ENCODE results near the gene BCL2.

BCL2 gene

GRCh38 chr18:63220903-63221302 lies 98.7 kb downstream of the BCL2 start:
- no peak for TF ChIP-seq CTCF (IDR thresholded peaks at IDR 0.05; ENCODE audit: low read depth, low read length, missing control alignments)
- no peak overlapping the region for H3K4me3 ChIP-seq (ENCODE audit: low read depth, low read length)
- no peak for DNase-seq (ENCODE audit: low read depth)

DNA sequence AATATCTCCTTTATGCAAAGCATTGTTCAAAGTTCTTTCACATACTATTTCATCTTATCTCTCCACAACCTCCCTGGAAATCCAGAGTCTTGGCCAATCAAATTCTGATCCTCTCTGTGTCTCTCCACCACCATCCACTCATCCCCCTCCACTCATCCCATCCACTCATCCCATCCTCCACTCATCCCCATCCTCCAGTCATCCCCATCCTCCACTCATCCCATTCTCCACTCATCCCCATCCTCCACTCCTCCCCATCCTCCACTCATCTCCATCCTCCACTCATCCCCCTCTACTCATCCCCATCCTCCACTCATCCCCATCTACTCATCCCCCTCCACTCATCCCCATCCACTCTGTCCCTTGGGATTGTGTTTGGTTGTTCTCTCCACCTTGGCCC lies 101.1 kb downstream of the BCL2 start:
- no peak for DNase-seq (ENCODE audit: low read depth)
- H3K4me3 ChIP-seq (ENCODE audit: low read depth, low read length), result no peak overlapping the region
- no peak for TF ChIP-seq CTCF (IDR thresholded peaks at IDR 0.05; ENCODE audit: low read depth, low read length, missing control alignments)

DNA sequence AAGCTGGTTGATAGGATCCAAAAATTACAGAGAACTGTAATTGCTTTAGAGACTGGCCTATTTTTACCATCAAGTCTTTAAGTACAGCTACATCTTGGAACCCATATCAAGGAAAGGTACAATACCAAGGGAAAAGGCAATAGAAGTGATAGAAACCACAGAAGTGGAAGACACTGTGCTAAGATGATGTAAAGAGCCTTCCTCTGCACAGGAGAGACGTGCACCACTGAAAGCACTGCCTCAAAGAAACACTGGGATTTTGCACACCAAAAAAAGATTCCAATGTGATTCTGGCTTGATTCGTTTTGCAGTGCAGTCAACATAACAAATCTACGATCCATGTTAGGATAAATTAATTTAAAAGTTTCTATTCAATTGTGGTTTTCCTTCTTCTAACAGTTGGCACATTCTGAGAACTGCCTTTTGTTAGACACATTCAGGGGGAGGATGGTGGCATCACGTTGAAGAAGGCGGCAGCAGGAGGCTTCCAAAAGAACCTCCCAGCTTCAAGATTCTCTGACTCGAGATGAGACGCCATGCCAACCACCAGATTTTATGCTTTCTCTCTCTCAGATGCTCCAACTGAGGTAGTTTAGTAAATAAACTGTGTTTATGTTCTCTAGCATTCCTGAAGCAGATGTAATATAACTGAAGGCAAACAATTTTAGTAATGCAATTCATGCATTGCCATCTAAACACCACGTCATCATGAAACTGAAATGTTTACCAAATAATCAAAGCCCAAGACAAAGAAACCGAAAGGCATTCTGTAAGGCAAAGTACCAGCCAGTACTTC lies 102.9 kb downstream of the BCL2 start:
- H3K4me3 ChIP-seq (ENCODE audit: low read depth, low read length), result no peak overlapping the region
- TF ChIP-seq CTCF (IDR thresholded peaks at IDR 0.05; ENCODE audit: low read depth, low read length, missing control alignments), result no peak
- no peak for DNase-seq (ENCODE audit: low read depth)

DNA sequence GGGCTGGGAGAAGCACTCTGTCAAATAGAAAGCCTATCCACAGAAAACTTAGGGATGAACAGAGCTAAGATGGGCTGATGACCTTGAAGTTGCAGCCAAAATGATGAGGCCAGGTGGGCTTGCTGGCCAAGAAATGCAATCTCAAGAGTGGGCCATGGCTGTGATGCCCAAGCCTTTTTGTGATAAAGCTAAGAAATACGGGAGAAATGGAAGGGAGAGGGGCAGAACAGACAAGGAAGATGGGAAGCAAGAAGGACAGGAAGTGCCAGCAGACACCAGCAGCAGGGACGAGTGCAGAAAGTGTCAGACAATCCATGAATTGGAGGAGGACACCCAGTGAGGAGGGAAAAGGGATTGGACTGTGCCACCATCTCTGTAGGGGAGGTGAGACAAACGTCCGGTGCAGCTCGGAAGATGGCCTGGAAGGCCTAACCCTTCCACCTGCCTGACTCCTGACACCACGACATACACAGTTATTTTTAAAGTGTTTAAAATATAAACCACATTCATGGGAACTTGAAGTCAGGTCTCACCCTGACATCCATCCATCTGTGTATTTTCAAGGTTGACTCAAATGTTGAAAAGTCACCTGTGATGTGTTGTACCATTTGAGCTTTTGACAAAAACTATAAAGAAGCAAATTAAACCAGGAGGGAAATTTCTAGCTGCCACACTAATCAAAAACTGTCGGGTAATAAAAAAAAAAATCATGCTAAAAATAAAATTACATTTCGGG lies 105.5 kb downstream of the BCL2 start:
- TF ChIP-seq CTCF (IDR thresholded peaks at IDR 0.05; ENCODE audit: low read depth, low read length, missing control alignments), result no peak
- H3K4me3 ChIP-seq (ENCODE audit: low read depth, low read length), result no peak overlapping the region
- DNase-seq (ENCODE audit: low read depth), result no peak

DNA sequence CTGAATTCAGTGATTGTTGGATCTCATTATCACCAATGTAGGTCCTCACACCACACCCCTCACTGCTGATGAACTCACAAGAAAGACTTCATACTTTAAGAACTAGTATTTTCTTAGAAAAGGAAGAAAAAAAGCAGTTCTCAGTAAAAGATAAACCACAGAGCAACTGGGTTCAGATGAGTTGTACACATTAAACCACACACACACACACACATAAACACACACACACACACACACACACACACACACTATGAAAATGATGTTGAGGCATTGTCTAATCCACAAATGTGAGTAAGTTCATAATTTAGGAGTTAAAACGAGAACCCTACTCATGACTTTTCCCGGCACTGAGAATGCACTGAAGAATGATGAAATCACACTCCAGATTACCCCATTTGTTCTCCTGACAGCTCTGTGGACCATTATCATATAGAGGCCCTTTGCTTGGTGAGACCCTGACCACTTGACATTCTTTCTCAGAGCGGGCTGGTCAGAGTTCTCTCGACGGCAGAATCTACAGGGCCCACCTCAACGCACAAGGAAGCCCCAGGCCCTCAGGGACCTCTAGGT lies 106.2 kb downstream of the BCL2 start:
- H3K4me3 ChIP-seq (ENCODE audit: low read depth, low read length), result no peak overlapping the region
- DNase-seq (ENCODE audit: low read depth), result no peak
- no peak for TF ChIP-seq CTCF (IDR thresholded peaks at IDR 0.05; ENCODE audit: low read depth, low read length, missing control alignments)

- no peak for TF ChIP-seq CTCF (IDR thresholded peaks at IDR 0.05; ENCODE audit: low read depth, low read length, missing control alignments)
- H3K4me3 ChIP-seq (ENCODE audit: low read depth, low read length), result no peak overlapping the region
- DNase-seq (ENCODE audit: low read depth), result no peak
These were observed 109.0 kb downstream of the BCL2 start for GRCh38 chr18:63210521-63210920.

Measured in GM12864 (cell line).